GM12878 (cell line): ENCODE measurements around the gene DMKN. TPM values are rescaled to one million over a fixed set of nuclear protein-coding genes. Genes with fewer than 3 reads are reported as not detected.

Source experiments
- ATAC-seq: fragments of 200-7000 bp; cut with Tn5 transposase; 3 replicates; pipeline ENCODE4 v1.9.1; 2020; ENCODE audit warnings: mild to moderate bottlenecking, moderate library complexity
- BruUV-seq: library from RNA; stranded (reverse); fragments of 400-500 nt; replicated peaks from 2 replicates; lab custom pipeline; 2021; lab: Mats Ljungman, UMichigan
- CTCF ChIA-PET: fragments of 300-600 bp; sonication (Branson Sonifier 250); formaldehyde crosslinking; extraction: SDS; loops from one replicate; lab custom pipeline; 2021; ENCODE audit warnings: inconsistent platforms; lab: Yijun Ruan, JAX
- POLR2A ChIA-PET: fragments of 350-600 bp; formaldehyde crosslinking; extraction: SDS; loops from one replicate; lab custom pipeline; 2021; ENCODE audit warnings: inconsistent platforms; lab: Charles Lee
- RAD21 ChIA-PET: fragments of 300-600 bp; sonication (Branson Sonifier 250); formaldehyde crosslinking; loops from one replicate; lab custom pipeline; 2023; ENCODE audit warnings: antibody characterized with exemption; ENCODE audit not compliant: unreplicated experiment; lab: Charles Lee
- SMC1A ChIA-PET: fragments of 300-600 bp; sonication (Branson Sonifier 250); formaldehyde crosslinking; loops from one replicate; lab custom pipeline; 2023; ENCODE audit not compliant: unreplicated experiment, uncharacterized antibody; lab: Charles Lee
- DNase-seq: peaks from one replicate; pipeline ENCODE4 v3.0.0-alpha.2; 2011; ENCODE audit warnings: low read depth, low spot score
- FAIRE-seq: peaks from 3 replicates; lab custom pipeline; 2011; peaks lifted over from hg19 to GRCh38; lab: Jason Lieb, UNC
- H2AFZ ChIP-seq: 2 replicates; pipeline ENCODE4 v1.6.0; 2011; ENCODE audit warnings: low read depth, low read length, control low read depth; ENCODE audit not compliant: control insufficient read depth
- H3K27ac ChIP-seq: 2 replicates; pipeline ENCODE4 v1.5.1; 2011; ENCODE audit warnings: control low read depth; ENCODE audit not compliant: control insufficient read depth, insufficient read depth
- H3K27me3 ChIP-seq, 2 experiments: replicated peaks in 1 of 2; 2 replicates each; pipeline versions ENCODE4 v1.6.0 to v1.6.1; 2011; ENCODE audit warnings: low read length in 1 of 2; ENCODE audit not compliant: control insufficient read depth in 2 of 2, insufficient read depth in 2 of 2
- H3K36me3 ChIP-seq, 2 experiments: 2 replicates each; pipeline ENCODE4 v1.5.1; 2011; ENCODE audit warnings: low read length in 1 of 2; ENCODE audit not compliant: control insufficient read depth in 2 of 2, insufficient read depth in 2 of 2
- H3K4me1 ChIP-seq: 2 replicates; pipeline ENCODE4 v1.6.1; 2011; ENCODE audit warnings: mild to moderate bottlenecking, low read length, moderate library complexity, mixed read lengths; ENCODE audit not compliant: control insufficient read depth, insufficient read depth
- H3K4me2 ChIP-seq: 2 replicates; pipeline ENCODE4 v1.6.0; 2011; ENCODE audit warnings: control low read depth; ENCODE audit not compliant: control insufficient read depth, insufficient read depth
- H3K4me3 ChIP-seq: fragments of 200-600 bp; sonication (generic); 2 replicates; pipeline ENCODE4 v1.5.1; 2016
- H3K79me2 ChIP-seq: 2 replicates; pipeline ENCODE4 v1.6.0; 2011; ENCODE audit warnings: low read length; ENCODE audit not compliant: control insufficient read depth, insufficient read depth
- H3K9ac ChIP-seq: 2 replicates; pipeline ENCODE4 v1.8.0; 2011; ENCODE audit warnings: low read length, control low read depth, mixed read lengths; ENCODE audit not compliant: control insufficient read depth, insufficient read depth
- H3K9me3 ChIP-seq: replicated peaks from 3 replicates; pipeline ENCODE4 v1.5.1; 2011; ENCODE audit warnings: mild to moderate bottlenecking, low read length; ENCODE audit not compliant: control insufficient read depth, insufficient read depth
- H4K20me1 ChIP-seq: 2 replicates; pipeline ENCODE4 v1.6.0; 2011; ENCODE audit not compliant: control insufficient read depth, insufficient read depth
- BHLHE40 ChIP-seq, 2 experiments: fragments of 450-650 bp in 1 of 2; IDR thresholded peaks; 2 replicates each; pipeline ENCODE4 v1.6.1; 2011 to 2017; ENCODE audit warnings: low read depth in 2 of 2, borderline replicate concordance in 1 of 2, improper control_type of control experiment in 1 of 2, low read length in 1 of 2, mild to moderate bottlenecking in 1 of 2
- BRCA1 ChIP-seq: IDR thresholded peaks from 2 replicates; pipeline ENCODE4 v1.6.1; 2011; ENCODE audit warnings: low read depth, low read length, improper control_type of control experiment
- CREB1 ChIP-seq: IDR thresholded peaks from 2 replicates; pipeline ENCODE4 v1.6.1; 2012; ENCODE audit warnings: low read depth, mild to moderate bottlenecking, inconsistent platforms
- POLR2A ChIP-seq: IDR thresholded peaks from 2 replicates; pipeline ENCODE4 v1.6.1; 2011; ENCODE audit warnings: low read depth, mild to moderate bottlenecking, low read length
- SIN3A ChIP-seq: IDR thresholded peaks from 2 replicates; pipeline ENCODE4 v1.6.1; 2012; ENCODE audit warnings: low read depth, low read length, improper control_type of control experiment
- SIX5 ChIP-seq: IDR thresholded peaks from 2 replicates; pipeline ENCODE4 v1.6.1; 2011; ENCODE audit warnings: mild to moderate bottlenecking, low read depth, low read length, moderate library complexity; ENCODE audit not compliant: severe bottlenecking
- SMAD1 ChIP-seq: fragments of 450-650 bp; IDR thresholded peaks from 2 replicates; pipeline ENCODE4 v1.6.1; 2018; ENCODE audit warnings: mild to moderate bottlenecking, low read depth; ENCODE audit not compliant: partially characterized antibody
- STAT3 ChIP-seq: IDR thresholded peaks from 2 replicates; pipeline ENCODE4 v1.6.1; 2011; ENCODE audit warnings: low read depth, low read length, improper control_type of control experiment
- TBL1XR1 ChIP-seq: IDR thresholded peaks from 2 replicates; pipeline ENCODE4 v1.6.1; 2012; ENCODE audit warnings: low read depth, low read length, improper control_type of control experiment
- TCF3 ChIP-seq: IDR thresholded peaks from 2 replicates; pipeline ENCODE4 v1.6.1; 2012; ENCODE audit warnings: low read depth, mild to moderate bottlenecking, low read length, borderline replicate concordance; ENCODE audit not compliant: insufficient read depth
- TCF7 ChIP-seq: IDR thresholded peaks from 2 replicates; pipeline ENCODE4 v1.6.1; 2014; ENCODE audit warnings: antibody characterized with exemption, borderline replicate concordance
- ZBED1 ChIP-seq: IDR thresholded peaks from 2 replicates; pipeline ENCODE4 v1.6.1; 2016; ENCODE audit warnings: borderline replicate concordance
- ZZZ3 ChIP-seq: IDR thresholded peaks from 2 replicates; pipeline ENCODE4 v1.6.1; 2011; ENCODE audit warnings: low read depth; ENCODE audit not compliant: control insufficient read depth, insufficient read length
- WGBS: methylation state at CpG from one replicate; pipeline ENCODE4 v1.1.6; 2016; ENCODE audit warnings: low lambda C conversion rate; ENCODE audit not compliant: insufficient replicate concordance, insufficient coverage; ENCODE audit errors: missing lambda C conversion rate; 5-methylcytosine and 5-hydroxymethylcytosine counted together
- in situ Hi-C: fragments of 300-500 bp; cut with MboI; formaldehyde crosslinking; loops from 9 replicates; pipeline ENCODE4 v1.14.3; 2018; ENCODE audit warnings: mixed read lengths
- intact Hi-C: fragments of 100-400 bp; cut with micrococcal nuclease; formaldehyde crosslinking; loops from one replicate; pipeline ENCODE4 v1.14.2; 2022; ENCODE audit not compliant: unreplicated experiment
- polyA plus RNA-seq, 11 experiments: library from polyadenylated mRNA; depleted of rRNA in 4 of 11; unstranded in 6 of 11; stranded (reverse) in 5 of 11; fragments of >200 nt; fragmentation: Nextera tagmentation in 4 of 11; fragmentation: Illumina TruSeq in 1 of 11; extraction: Ambion mirVana in 4 of 11; extraction: Trizol in 1 of 11; gene quantifications; 1 replicate in 1 of 11; 2 replicates in 10 of 11; pipeline versions ENCODE4 v1.2.1 to v1.2.3, GENCODE V29; 2011 to 2016; ENCODE audit warnings: inconsistent platforms in 2 of 11, missing spikeins in 2 of 11, low read depth in 1 of 11
- total RNA-seq, 4 experiments: library from RNA; depleted of rRNA in 3 of 4; stranded (reverse); fragments of >200 nt in 3 of 4; fragmentation: Illumina TruSeq in 1 of 4; extraction: Trizol in 1 of 4; gene quantifications; 2 replicates each; pipeline versions ENCODE4 v1.2.1 to v1.2.3, GENCODE V29; 2013 to 2021
- TF ChIP-seq, protein P1 (sequence below): IDR thresholded peaks from 2 replicates; pipeline ENCODE4 v1.6.1; 2012; ENCODE audit warnings: low read length, inconsistent platforms
- TF ChIP-seq, protein P2 (sequence below): IDR thresholded peaks from 2 replicates; pipeline ENCODE4 v1.6.1; 2012; ENCODE audit warnings: low read depth, low read length, improper control_type of control experiment
- TF ChIP-seq, protein P3 (sequence below): fragments of 450-650 bp; IDR thresholded peaks from 2 replicates; pipeline ENCODE4 v1.6.1; 2017; ENCODE audit warnings: mild to moderate bottlenecking, low read depth, inconsistent platforms; ENCODE audit not compliant: poor library complexity, severe bottlenecking
- TF ChIP-seq, protein P4 (sequence below): fragments of 450-650 bp; IDR thresholded peaks from 2 replicates; pipeline ENCODE4 v1.6.1; 2017; ENCODE audit warnings: low read depth, mild to moderate bottlenecking, moderate library complexity

Gene DMKN
- total and polyA plus RNA-seq, 10 of the 15 experiments (the other 5 are each of a cell fraction or from before 2014, with no cell fraction given): 36.4 to 114 (median 58.6) TPM

DNA sequence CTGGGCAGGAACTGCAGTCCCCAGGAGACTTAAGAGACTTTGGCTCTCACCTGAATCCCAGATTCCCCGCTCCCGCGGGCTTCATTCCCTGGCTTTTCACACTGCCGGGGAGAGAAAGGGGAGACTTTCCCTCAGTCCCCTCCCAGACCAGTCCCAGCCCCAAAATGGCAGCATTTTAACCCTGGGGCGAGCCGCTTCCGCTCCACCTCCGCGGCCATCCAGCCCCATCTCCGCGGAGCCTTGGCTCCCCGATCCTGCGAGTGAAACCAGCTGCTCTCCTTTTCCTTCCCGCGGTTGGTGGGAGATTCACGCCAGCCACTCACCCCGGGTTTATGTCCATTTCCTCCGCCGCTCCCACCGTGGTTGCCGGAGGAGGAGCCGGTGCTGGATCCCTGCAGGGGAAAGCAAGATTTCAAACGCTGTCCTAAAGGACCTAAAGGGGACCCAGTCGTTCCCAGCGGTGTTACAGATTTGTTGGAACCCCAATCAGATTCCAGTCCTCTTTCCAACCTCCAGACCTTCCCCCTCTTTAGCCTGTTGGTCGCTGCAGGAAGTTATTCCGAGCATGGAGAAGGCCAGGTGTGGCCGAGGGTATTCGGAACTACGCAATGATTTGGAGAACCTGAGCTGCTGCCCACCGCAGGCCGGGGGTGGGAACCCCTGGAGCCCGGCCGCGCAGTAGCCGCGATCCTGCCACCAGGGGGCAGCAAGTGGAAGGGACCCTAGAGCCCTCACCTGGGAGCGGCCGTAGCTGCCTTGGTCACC is 3.4 kb downstream of the DMKN start:
- under 1% methylated on average over 39 of the region's 39 CpGs for WGBS
- no peaks in the 10 kb centered on the region for H3K79me2 ChIP-seq
- POLR2A ChIA-PET: interaction anchor here (0.6 to 3.5 kb wide), 16 partner anchors 15 to 238 kb away, joined by 3 to 14 read pairs (median 4); partner anchors contain the start of genes COX6B1, FFAR1 and HAUS5
- H3K4me1 ChIP-seq: peaks cover 8% of the 10 kb centered on the region
- in situ Hi-C loops (no loop called here), intact Hi-C loops (loop anchor here (1.0 to 2.0 kb wide), 2 partner anchors 35 to 82 kb away; partner anchors contain the start of gene TMEM147)
- no peaks in the 10 kb centered on the region for H4K20me1 ChIP-seq
- SMC1A ChIA-PET: interaction anchor here (0.7 to 5.7 kb wide), 13 partner anchors 15 to 163 kb away, joined by 3 to 35 read pairs (median 7); partner anchors contain the start of genes FFAR1, FFAR2 and HAUS5
- H2AFZ ChIP-seq: peak overlapping the region; percentile 76
- H3K27ac ChIP-seq: peak overlapping the region; percentile 52
- RAD21 ChIA-PET: interaction anchor here (0.8 to 4.8 kb wide), 23 partner anchors 15 to 443 kb away, joined by 3 to 24 read pairs (median 4); partner anchors contain the start of genes COX6B1, HAUS5, KRTDAP and LIN37
- BruUV-seq: TSS peak; percentile 83
- H3K4me3 ChIP-seq: peak overlapping the region; percentile 74
- peak overlapping the region; percentile 91 for H3K4me2 ChIP-seq
- peak overlapping the region; percentile 62 for H3K9ac ChIP-seq
- CTCF ChIA-PET: interaction anchor here (0.6 to 6.3 kb wide), 47 partner anchors 9 to 368 kb away, joined by 3 to 87 read pairs (median 4); partner anchors contain the start of genes COX6B1, ETV2, FXYD7 and HAUS5
- H3K27me3 ChIP-seq: no peaks in the 10 kb centered on the region; a peak in 1 of 4 replicates
- no peaks in the 10 kb centered on the region for H3K36me3 ChIP-seq
- no peaks in the 10 kb centered on the region for H3K9me3 ChIP-seq
- peak; percentile 88 for ATAC-seq
- FAIRE-seq: peak; percentile 72
- no peak for DNase-seq
- TF ChIP-seq, protein P1, sequence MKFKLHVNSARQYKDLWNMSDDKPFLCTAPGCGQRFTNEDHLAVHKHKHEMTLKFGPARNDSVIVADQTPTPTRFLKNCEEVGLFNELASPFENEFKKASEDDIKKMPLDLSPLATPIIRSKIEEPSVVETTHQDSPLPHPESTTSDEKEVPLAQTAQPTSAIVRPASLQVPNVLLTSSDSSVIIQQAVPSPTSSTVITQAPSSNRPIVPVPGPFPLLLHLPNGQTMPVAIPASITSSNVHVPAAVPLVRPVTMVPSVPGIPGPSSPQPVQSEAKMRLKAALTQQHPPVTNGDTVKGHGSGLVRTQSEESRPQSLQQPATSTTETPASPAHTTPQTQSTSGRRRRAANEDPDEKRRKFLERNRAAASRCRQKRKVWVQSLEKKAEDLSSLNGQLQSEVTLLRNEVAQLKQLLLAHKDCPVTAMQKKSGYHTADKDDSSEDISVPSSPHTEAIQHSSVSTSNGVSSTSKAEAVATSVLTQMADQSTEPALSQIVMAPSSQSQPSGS: no peak
- TF ChIP-seq, protein P2, sequence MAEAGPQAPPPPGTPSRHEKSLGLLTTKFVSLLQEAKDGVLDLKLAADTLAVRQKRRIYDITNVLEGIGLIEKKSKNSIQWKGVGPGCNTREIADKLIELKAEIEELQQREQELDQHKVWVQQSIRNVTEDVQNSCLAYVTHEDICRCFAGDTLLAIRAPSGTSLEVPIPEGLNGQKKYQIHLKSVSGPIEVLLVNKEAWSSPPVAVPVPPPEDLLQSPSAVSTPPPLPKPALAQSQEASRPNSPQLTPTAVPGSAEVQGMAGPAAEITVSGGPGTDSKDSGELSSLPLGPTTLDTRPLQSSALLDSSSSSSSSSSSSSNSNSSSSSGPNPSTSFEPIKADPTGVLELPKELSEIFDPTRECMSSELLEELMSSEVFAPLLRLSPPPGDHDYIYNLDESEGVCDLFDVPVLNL: no peak
- TF ChIP-seq CREB1 (0 out of 2 replicates have a peak, but pooled peaks have one; percentile 23), STAT3 (no peak), BRCA1 (no peak), ZBED1 (no peak), POLR2A (no peak; the same call in 1 of the 2 replicates), TCF7 (no peak), SMAD1 (no peak), ZZZ3 (no peak), TCF3 (no peak), SIX5 (no peak), SIN3A (no peak), TBL1XR1 (no peak), BHLHE40 (IDR thresholded peaks at IDR 0.05; ENCODE audit: borderline replicate concordance in 1 of 2, low read depth in 2 of 2, low read length in 1 of 2) (peak in 1 of 2 experiments; percentile 16; a peak in 1 of 4 replicates)
- TF ChIP-seq, protein P3, sequence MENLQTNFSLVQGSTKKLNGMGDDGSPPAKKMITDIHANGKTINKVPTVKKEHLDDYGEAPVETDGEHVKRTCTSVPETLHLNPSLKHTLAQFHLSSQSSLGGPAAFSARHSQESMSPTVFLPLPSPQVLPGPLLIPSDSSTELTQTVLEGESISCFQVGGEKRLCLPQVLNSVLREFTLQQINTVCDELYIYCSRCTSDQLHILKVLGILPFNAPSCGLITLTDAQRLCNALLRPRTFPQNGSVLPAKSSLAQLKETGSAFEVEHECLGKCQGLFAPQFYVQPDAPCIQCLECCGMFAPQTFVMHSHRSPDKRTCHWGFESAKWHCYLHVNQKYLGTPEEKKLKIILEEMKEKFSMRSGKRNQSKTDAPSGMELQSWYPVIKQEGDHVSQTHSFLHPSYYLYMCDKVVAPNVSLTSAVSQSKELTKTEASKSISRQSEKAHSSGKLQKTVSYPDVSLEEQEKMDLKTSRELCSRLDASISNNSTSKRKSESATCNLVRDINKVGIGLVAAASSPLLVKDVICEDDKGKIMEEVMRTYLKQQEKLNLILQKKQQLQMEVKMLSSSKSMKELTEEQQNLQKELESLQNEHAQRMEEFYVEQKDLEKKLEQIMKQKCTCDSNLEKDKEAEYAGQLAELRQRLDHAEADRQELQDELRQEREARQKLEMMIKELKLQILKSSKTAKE: no peak
- TF ChIP-seq, protein P4, sequence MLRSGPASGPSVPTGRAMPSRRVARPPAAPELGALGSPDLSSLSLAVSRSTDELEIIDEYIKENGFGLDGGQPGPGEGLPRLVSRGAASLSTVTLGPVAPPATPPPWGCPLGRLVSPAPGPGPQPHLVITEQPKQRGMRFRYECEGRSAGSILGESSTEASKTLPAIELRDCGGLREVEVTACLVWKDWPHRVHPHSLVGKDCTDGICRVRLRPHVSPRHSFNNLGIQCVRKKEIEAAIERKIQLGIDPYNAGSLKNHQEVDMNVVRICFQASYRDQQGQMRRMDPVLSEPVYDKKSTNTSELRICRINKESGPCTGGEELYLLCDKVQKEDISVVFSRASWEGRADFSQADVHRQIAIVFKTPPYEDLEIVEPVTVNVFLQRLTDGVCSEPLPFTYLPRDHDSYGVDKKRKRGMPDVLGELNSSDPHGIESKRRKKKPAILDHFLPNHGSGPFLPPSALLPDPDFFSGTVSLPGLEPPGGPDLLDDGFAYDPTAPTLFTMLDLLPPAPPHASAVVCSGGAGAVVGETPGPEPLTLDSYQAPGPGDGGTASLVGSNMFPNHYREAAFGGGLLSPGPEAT: no peak
